Measurements from ENCODE around the gene TSHZ2. TPM values are rescaled to one million over a fixed set of nuclear protein-coding genes. Genes with fewer than 3 reads are reported as not detected.
A peak's percentile ranks its signal among the peaks of the same experiment; 100 is the strongest.

Gene TSHZ2
- total RNA-seq, 1 donor from 2014 or later, result 1.6 TPM

DNA sequence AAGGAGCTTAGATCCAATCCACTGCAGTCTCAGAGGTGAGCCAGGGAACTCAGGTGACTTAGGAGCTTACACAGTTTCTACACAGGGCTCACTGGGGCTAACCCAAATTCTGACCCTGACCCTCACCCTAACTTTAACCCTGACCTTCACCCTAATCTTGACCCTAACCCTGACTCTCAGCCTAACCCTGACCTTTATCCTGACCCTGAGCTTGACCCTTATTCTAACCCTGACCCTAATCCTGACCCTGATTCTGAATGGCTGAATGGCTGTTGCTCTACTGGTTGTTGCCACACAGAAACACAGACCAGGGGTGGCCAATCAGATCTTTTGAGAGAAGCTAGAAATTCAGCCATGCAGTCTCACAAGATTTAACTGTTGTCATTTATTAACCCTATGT is 180.1 kb downstream of the TSHZ2 start:
- no peak overlapping the region for H3K4me3 ChIP-seq (ENCODE audit: low read depth, low read length)
- H3K36me3 ChIP-seq (ENCODE audit: control insufficient read depth, insufficient read depth, low read length), result no peaks in the 10 kb centered on the region
- DNase-seq (ENCODE audit: low read depth) (no peak), FAIRE-seq (no peak)
- no peaks in the 10 kb centered on the region for H3K27me3 ChIP-seq (ENCODE audit: control insufficient read depth, insufficient read depth, low read length)
- TF ChIP-seq, protein P1, sequence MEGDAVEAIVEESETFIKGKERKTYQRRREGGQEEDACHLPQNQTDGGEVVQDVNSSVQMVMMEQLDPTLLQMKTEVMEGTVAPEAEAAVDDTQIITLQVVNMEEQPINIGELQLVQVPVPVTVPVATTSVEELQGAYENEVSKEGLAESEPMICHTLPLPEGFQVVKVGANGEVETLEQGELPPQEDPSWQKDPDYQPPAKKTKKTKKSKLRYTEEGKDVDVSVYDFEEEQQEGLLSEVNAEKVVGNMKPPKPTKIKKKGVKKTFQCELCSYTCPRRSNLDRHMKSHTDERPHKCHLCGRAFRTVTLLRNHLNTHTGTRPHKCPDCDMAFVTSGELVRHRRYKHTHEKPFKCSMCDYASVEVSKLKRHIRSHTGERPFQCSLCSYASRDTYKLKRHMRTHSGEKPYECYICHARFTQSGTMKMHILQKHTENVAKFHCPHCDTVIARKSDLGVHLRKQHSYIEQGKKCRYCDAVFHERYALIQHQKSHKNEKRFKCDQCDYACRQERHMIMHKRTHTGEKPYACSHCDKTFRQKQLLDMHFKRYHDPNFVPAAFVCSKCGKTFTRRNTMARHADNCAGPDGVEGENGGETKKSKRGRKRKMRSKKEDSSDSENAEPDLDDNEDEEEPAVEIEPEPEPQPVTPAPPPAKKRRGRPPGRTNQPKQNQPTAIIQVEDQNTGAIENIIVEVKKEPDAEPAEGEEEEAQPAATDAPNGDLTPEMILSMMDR (IDR thresholded peaks at IDR 0.05; ENCODE audit: insufficient read depth, low read length, severe bottlenecking), result no peak

DNA sequence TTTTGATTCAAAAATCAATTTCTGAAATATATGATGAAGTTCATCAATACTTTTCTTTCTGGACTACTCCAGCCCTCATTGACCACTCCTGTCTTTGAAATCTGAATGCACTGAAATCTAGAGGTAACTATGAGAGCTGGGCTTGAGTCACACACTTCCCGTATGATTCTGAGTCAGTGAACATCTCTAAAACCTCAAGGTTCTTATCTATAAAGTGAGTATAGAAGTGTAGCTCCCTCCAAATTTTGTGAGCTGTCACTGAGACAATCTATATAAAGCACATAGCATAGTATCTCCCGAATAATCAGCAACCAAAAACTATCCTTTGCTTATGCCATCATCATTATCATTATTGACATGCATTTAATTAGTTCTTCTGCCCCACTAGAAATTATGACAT is 182.4 kb downstream of the TSHZ2 start:
- FAIRE-seq (no peak), DNase-seq (ENCODE audit: low read depth) (peak; percentile 61)
- Histone ChIP-seq H3K27me3 (ENCODE audit: control insufficient read depth, insufficient read depth, low read length) (no peaks in the 10 kb centered on the region), H3K36me3 (ENCODE audit: control insufficient read depth, insufficient read depth, low read length) (no peaks in the 10 kb centered on the region), H3K4me3 (ENCODE audit: low read depth, low read length) (no peak overlapping the region)
- TF ChIP-seq, protein P1 (IDR thresholded peaks at IDR 0.05; ENCODE audit: insufficient read depth, low read length, severe bottlenecking), result no peak

DNA sequence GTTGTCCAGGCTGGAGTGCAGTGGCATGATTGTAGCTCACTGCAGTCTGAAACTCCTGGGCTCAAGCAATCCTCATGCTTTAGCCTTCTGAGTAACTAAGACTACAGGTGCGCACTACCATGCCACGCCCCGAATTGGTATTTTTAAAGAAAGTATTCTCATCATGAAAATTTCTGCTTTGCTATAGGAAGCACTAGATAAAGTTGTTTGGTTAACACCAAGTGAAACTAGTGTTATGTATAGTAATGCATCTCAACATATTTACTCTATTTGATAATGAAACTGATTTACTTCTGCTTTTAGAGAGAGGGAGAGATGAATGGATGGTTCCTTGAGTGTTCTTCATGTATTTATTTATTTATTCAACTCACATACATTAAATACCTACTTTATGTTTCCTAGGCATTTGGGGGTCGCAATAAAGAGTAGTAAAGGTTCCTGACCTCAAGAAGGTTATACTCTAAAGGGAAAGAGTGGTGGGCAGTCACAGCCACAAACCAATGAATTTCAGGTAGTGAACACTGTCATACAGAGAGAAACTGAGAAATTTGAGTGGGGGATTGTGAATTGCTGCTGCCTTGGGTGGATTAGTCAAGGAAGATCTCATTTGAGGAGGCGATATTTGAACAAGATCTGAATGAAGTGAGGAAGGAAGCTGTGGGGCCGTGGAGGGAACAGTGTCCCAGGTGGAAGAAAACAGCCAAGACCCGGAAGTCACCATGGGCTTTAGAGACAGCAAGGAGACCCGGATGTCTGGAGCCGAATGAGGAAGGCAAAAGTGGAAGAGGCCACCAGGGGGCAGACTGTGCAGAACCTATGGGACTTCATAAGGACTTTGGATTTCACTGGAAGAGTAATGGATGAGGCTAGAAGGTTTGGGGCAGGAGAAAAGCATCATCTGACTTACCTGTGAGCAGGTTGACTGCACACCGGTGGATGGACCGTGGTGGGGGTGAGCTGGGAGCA is 185.6 kb downstream of the TSHZ2 start:
- Histone ChIP-seq H3K36me3 (ENCODE audit: control insufficient read depth, insufficient read depth, low read length) (no peaks in the 10 kb centered on the region), H3K4me3 (ENCODE audit: low read depth, low read length) (no peak overlapping the region), H3K27me3 (ENCODE audit: control insufficient read depth, insufficient read depth, low read length) (no peaks in the 10 kb centered on the region)
- TF ChIP-seq, protein P1 (IDR thresholded peaks at IDR 0.05; ENCODE audit: insufficient read depth, low read length, severe bottlenecking), result peak; percentile 73
- FAIRE-seq (no peak), DNase-seq (ENCODE audit: low read depth) (peak; percentile 35)

DNA sequence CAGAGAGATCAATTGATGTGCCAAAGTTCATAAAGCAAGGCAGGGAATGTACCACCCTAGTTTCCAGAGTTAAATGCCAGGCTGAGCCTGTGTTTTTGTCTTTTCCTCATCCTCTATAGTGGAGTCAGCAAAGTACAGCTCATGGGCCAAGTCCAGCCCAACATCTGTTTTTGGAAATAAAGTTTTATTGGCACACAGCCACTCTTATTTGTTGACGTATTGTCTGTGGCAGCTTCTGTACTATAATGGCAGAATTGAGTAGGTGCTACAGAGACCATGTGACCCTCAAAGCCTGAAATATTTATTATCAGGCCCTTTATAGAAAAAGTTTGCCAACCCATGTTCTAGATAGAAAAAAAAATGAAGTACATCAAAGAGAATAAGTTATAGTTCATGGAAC is 187.0 kb downstream of the TSHZ2 start:
- DNase-seq (ENCODE audit: low read depth), result no peak

DNA sequence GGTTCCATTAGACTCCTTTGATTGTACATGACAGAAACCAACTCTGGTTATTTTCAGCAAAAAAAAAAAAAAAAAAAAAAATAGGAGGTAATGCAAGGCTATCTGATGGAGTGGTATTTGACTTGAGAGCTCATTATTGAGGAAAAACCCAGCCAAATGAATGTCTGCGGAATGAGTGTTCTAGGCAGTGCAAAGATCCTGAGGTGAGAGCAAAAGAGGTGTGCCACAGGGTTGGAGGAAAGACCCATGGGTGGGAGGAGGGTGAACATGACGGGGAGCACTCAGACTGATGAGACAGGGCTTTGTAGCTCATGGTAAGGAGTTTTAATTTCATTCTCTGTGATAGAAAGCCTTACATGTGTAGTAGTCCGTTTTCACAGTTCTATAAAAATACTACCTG is 188.9 kb downstream of the TSHZ2 start:
- H3K4me3 ChIP-seq (ENCODE audit: low read depth, low read length), result no peak overlapping the region
- TF ChIP-seq, protein P1 (IDR thresholded peaks at IDR 0.05; ENCODE audit: insufficient read depth, low read length, severe bottlenecking), result no peak
- no peaks in the 10 kb centered on the region for H3K27me3 ChIP-seq (ENCODE audit: control insufficient read depth, insufficient read depth, low read length)
- H3K36me3 ChIP-seq (ENCODE audit: control insufficient read depth, insufficient read depth, low read length), result no peaks in the 10 kb centered on the region
- no peak for DNase-seq (ENCODE audit: low read depth)
- FAIRE-seq, result no peak

More for the DNA sequence above, 187.0 kb downstream of the TSHZ2 start:
- H3K27me3 ChIP-seq (ENCODE audit: control insufficient read depth, insufficient read depth, low read length), result no peaks in the 10 kb centered on the region
- no peak overlapping the region for H3K4me3 ChIP-seq (ENCODE audit: low read depth, low read length)
- TF ChIP-seq, protein P1 (IDR thresholded peaks at IDR 0.05; ENCODE audit: insufficient read depth, low read length, severe bottlenecking), result no peak
- no peak for FAIRE-seq
- no peaks in the 10 kb centered on the region for H3K36me3 ChIP-seq (ENCODE audit: control insufficient read depth, insufficient read depth, low read length)
